Small intestine (tissue), 7 donors: Measurements from ENCODE around the gene KLC1. TPM values are rescaled to one million over a fixed set of nuclear protein-coding genes. Genes with fewer than 3 reads are reported as not detected.

Experiments used
- DNase-seq, 2 donors: peaks; one replicate each; pipeline versions ENCODE4 v3.0.0 to v3.0.0-alpha.2; 2013
- FAIRE-seq: peaks from 2 replicates; lab custom pipeline; 2012; peaks lifted over from hg19 to GRCh38; lab: Jason Lieb, UNC
- H3K27ac ChIP-seq, 3 donors: one replicate each; pipeline ENCODE4 v1.5.1; 2013; ENCODE audit warnings: low read length in 2 of 3, mild to moderate bottlenecking in 2 of 3, control low read depth in 1 of 3, inconsistent platforms in 1 of 3, low read depth in 1 of 3, moderate library complexity in 1 of 3
- H3K27me3 ChIP-seq, 3 donors: one replicate each; pipeline ENCODE4 v1.6.1; 2013; ENCODE audit warnings: low read length in 3 of 3, inconsistent platforms in 1 of 3; ENCODE audit not compliant: control insufficient read depth in 3 of 3, insufficient read depth in 3 of 3
- H3K36me3 ChIP-seq, 3 donors: one replicate each; pipeline ENCODE4 v1.6.1; 2013; ENCODE audit warnings: low read length in 3 of 3, inconsistent platforms in 1 of 3, low read depth in 1 of 3, mild to moderate bottlenecking in 1 of 3, moderate library complexity in 1 of 3; ENCODE audit not compliant: control insufficient read depth in 3 of 3, insufficient read depth in 2 of 3
- H3K4me1 ChIP-seq, 3 donors: one replicate each; pipeline ENCODE4 v1.6.1; 2013; ENCODE audit warnings: low read length in 2 of 3, inconsistent platforms in 1 of 3, low read depth in 1 of 3, mild to moderate bottlenecking in 1 of 3, moderate library complexity in 1 of 3; ENCODE audit not compliant: control insufficient read depth in 3 of 3, insufficient read depth in 2 of 3
- H3K4me3 ChIP-seq, 3 donors: one replicate each; pipeline ENCODE4 v1.5.1; 2013; ENCODE audit warnings: low read length in 3 of 3, control low read depth in 1 of 3, inconsistent platforms in 1 of 3, low read depth in 1 of 3, mild to moderate bottlenecking in 1 of 3, moderate library complexity in 1 of 3
- H3K9me3 ChIP-seq, 2 donors: one replicate each; pipeline ENCODE4 v1.6.1; 2013; ENCODE audit warnings: low read depth in 1 of 2, low read length in 1 of 2; ENCODE audit not compliant: control insufficient read depth in 2 of 2, insufficient read depth in 1 of 2
- whole genome bisulfite sequencing, 3 donors: extraction: QIAGEN DNeasy Blood & Tissue Kit; methylation state at CpG; one replicate each; pipeline ENCODE4 v1.1.7; 2013; 5-methylcytosine and 5-hydroxymethylcytosine counted together
- polyA plus RNA-seq, 4 donors: library from polyadenylated mRNA; stranded (reverse) in 3 of 4; unstranded in 1 of 4; fragments of 200-250 nt in 3 of 4; fragments of 120-200 nt in 1 of 4; gene quantifications; one replicate each; pipeline versions ENCODE4 v1.2.1 to v1.2.3, GENCODE V29; 2013
- donor health status: healthy with polysubstance abuse.
- donor health status: control.
- donor health status: control.
- donor health status: Bipolar disorder and iron deficiency.
- donor health status: healthy.

Gene KLC1
- polyA plus RNA-seq, 4 donors, result 45.9 to 74.4 (median 67.4) TPM

DNA sequence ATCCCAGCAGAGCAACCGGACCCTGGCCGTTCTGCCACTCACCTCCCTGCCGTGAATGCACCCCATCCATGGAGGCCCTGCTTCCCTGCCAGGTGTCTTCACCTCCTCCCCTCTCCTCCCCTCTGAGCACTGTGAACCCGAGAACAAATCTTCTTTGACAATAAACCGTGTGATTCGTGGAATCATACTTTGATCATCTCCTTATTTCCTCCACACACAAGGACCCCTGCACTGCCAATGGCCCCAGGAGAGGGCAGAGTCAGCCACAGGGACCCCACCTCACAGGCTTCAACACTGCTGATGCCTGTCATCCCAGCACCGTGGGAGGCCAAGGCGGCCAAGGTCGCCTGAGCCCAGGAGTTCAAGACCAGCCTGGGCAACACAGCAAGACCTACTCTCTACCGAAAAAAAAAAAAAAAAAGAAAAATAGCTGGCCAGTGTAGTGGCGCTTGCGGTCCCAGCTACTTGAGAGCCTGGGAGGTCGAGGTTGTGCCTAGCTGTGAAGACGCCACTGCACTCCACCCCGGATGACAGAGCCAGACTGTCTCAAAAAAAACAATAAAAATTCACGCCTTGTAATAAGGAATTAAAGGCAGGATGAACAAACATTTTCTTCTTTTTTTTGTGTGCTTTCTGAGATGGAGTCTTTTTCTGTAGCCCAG, 85.2 kb downstream of the KLC1 start:
- H3K4me1 ChIP-seq, result peaks cover 0 to 19% (median 5%) of the 10 kb centered on the region in 3 donors
- H3K36me3 ChIP-seq, result peaks cover 0 to 31% (median 0%) of the 10 kb centered on the region in 3 donors
- H3K27me3 ChIP-seq, result no peaks in the 10 kb centered on the region
- no peak overlapping the region for H3K27ac ChIP-seq
- no peak for FAIRE-seq
- no peak for DNase-seq
- peak overlapping the region in 1 of 3 donors; percentile 30 for H3K4me3 ChIP-seq
- WGBS, 3 donors, result 61 to 69% (median 68%) methylated on average over 16 of the region's 16 CpGs
- H3K9me3 ChIP-seq, result no peaks in the 10 kb centered on the region

DNA sequence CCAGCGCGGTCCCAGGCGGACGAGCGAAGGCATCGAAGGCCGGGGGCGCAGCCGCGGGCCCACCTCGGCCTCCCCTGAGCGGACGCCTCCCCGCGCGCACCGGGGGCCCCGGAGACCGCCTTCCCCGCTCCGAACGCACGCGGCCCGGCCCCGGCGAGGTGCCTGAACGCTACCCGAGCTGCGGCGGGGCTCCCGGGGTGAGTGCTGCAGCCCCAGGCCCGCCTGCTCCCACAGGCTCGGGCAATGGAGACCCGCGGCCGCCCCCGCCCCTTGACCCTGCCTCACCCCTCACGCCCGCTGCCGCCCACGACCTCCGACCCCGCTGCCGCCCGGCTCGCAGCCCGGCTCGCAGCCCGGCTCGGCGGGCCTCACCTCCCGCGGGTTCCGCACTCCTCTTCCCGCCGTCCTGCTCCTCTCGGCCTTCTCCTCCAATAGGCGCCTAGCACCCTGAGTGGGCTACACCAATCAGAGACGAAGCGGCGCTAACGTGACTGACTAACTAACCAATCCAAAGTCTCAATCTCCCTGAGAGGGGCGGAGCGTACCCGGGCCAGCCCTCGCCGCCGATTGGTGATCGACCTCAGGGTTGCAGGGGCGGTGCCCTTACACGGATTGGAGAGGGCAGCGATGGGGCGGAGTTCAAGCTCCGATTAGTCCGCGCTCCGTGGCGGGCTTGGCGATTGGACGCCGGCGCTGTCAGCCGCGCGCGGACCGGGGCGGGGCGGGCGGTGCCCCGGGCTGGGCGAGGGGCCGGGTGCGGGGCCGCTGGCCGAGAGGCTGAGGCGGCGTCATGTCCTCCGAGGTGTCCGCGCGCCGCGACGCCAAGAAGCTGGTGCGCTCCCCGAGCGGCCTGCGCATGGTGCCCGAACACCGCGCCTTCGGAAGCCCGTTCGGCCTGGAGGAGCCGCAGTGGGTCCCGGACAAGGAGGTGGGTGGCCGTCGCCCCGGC, 86.3 kb downstream of the KLC1 start, which contains the start of the genes XRCC3 and ZFYVE21:
Gene XRCC3, minus strand, starts transcription at position 400 of the 949 bp plus-strand sequence. CDS start 4,364 bp downstream, outside the sequence.
Gene ZFYVE21, plus strand, starts transcription at position 759 of the 949 bp plus-strand sequence. Its CDS starts 32 bp downstream, at position 791.
- FAIRE-seq, result peak; percentile 84
- Histone ChIP-seq H3K4me1 (peaks cover 0 to 19% (median 5%) of the 10 kb centered on the region in 3 donors), H3K27ac (peak within 1 kb of the TSS; percentile 74 to 85 (median 82)), H3K36me3 (peaks cover 0 to 27% (median 0%) of the 10 kb centered on the region in 3 donors), H3K27me3 (no peaks in the 10 kb centered on the region), H3K4me3 (peak within 1 kb of the TSS; percentile 58 to 92 (median 69)), H3K9me3 (no peaks in the 10 kb centered on the region)
- 1% methylated on average over 84 to 121 of the region's 121 CpGs for WGBS, 3 donors
- DNase-seq, result peak; percentile 100

DNA sequence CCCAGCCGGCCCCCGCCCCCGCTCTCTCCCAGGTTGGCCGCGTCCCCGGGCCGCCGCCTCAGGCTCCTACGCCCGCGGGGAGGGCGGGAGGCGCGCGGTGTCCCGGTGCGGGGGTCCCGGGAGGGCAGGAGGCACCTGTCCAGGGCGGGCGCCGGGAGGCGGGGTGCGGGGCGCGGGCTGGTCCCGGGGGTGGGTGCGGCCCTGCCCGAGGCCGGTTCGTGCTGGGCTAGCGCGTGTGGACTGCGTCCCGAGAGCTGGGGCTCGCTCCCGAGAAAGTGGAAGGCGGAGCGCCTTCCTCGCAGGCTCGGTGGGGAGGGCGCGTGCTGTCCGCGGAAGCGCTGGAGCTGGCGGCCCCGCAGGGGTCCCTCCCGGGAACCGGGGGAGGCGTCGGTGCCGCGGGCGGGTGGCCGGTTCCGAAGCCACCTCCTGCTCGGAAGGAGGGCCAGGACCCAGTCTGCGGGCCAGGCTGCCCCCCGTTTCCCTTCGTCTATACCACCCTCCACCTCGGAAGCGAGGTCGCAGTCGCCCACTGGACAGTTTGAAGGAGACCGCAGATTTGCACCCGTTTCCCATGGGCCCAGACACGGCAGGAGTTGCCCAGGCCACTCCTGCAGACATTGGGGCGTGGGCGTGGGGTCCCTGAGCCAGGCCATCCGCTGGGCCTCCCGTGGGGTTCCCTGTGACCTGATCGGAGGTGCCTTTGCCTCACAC, 87.2 kb downstream of the KLC1 start:
- Histone ChIP-seq H3K4me3 (peak overlapping the region; percentile 58 to 92 (median 69)), H3K36me3 (peaks cover 0 to 31% (median 0%) of the 10 kb centered on the region in 3 donors), H3K4me1 (peaks cover 0 to 16% (median 5%) of the 10 kb centered on the region in 3 donors), H3K27ac (peak overlapping the region in 1 of 3 donors; percentile 82), H3K27me3 (no peaks in the 10 kb centered on the region), H3K9me3 (no peaks in the 10 kb centered on the region)
- FAIRE-seq (no peak), DNase-seq (peak; percentile 51 to 68)
- 1 to 3% (median 2%) methylated on average over 42 to 72 of the region's 72 CpGs for WGBS, 3 donors

DNA sequence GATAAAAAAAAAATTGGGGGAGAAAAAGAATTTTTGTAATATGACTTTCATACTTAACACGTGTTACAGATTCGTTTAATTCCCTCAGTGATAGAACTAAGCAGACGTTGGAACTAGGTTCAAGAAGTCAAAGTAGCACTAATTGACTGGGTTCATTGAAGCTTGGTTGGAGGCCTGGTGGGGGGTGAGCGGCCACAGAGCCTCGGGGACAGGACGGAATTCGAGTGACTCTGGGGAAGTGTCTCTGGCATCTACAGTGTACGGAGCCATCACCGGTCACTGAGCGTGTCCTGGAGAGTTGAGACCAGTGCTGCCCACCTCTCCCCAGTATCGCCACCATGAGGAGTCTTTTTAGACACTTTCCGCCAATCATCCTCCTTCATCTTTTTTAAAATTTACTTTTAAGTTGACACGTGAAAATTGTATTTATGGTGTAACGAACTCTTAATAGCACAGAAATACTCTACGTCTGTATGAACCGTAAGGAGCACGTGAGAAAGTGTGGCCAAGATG, 87.9 kb downstream of the KLC1 start:
- Histone ChIP-seq H3K27me3 (no peaks in the 10 kb centered on the region), H3K27ac (no peak overlapping the region), H3K4me3 (peak overlapping the region in 2 of 3 donors; percentile 58 to 92), H3K36me3 (peaks cover 0 to 38% (median 0%) of the 10 kb centered on the region in 3 donors), H3K4me1 (peaks cover 0 to 13% (median 5%) of the 10 kb centered on the region in 3 donors), H3K9me3 (no peaks in the 10 kb centered on the region)
- DNase-seq (peak in 1 of 2 donors; percentile 20), FAIRE-seq (no peak)
- 75 to 81% (median 75%) methylated on average over 17 of the region's 17 CpGs for WGBS, 3 donors

DNA sequence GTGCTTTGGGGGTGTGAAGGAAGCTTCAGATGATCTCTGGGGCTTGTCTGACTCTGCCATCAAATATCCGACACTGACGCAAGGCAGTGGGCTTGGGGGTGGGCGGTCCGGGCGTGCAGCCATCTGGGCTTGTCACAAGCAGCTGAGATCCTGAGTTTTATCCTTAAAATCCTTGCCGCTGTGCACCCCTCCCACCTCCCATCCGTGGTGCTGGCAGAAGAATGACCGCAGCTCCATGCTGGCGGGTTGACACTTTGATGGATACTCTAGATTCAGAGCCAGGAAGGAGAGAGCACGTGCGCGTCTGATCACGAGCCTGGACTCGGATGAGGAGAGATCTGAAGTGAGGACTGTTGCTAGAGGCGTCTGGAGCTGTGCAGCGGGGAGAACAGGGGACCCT, 89.6 kb downstream of the KLC1 start:
- Histone ChIP-seq H3K4me1 (peaks cover 0 to 14% (median 5%) of the 10 kb centered on the region in 3 donors), H3K27ac (no peak overlapping the region), H3K4me3 (no peak overlapping the region), H3K9me3 (no peaks in the 10 kb centered on the region), H3K27me3 (no peaks in the 10 kb centered on the region), H3K36me3 (peaks cover 0 to 39% (median 0%) of the 10 kb centered on the region in 3 donors)
- DNase-seq (no peak), FAIRE-seq (no peak)
- WGBS, 3 donors, result 66 to 88% (median 88%) methylated on average over 16 of the region's 16 CpGs

DNA sequence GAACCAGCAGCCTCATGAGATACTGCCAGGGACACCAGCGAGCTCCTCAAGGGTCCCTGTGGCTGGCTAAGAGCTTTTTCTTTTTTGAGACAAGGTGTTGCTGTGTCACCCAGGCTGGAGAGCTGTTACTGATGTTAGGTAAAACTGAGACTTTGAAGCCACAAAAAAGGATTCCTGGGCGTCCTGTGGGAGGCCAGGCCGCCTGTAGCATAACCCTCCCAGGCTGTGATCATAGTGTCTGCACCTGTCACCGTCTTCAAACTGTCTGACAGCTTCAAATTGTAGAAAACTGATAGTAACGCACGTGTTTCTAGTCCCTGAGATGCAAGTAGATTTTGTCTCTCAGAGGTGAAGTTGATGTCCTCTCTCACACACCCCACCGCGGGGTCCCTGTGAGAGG, 90.7 kb downstream of the KLC1 start:
- H3K4me3 ChIP-seq, result no peak overlapping the region
- H3K4me1 ChIP-seq, result peaks cover 0 to 16% (median 0%) of the 10 kb centered on the region in 3 donors
- 71 to 76% (median 76%) methylated on average over 8 of the region's 8 CpGs for WGBS, 3 donors
- H3K9me3 ChIP-seq, result no peaks in the 10 kb centered on the region
- no peak overlapping the region for H3K27ac ChIP-seq
- FAIRE-seq (no peak), DNase-seq (no peak)
- peaks cover 0 to 49% (median 0%) of the 10 kb centered on the region in 3 donors for H3K36me3 ChIP-seq
- no peaks in the 10 kb centered on the region for H3K27me3 ChIP-seq

DNA sequence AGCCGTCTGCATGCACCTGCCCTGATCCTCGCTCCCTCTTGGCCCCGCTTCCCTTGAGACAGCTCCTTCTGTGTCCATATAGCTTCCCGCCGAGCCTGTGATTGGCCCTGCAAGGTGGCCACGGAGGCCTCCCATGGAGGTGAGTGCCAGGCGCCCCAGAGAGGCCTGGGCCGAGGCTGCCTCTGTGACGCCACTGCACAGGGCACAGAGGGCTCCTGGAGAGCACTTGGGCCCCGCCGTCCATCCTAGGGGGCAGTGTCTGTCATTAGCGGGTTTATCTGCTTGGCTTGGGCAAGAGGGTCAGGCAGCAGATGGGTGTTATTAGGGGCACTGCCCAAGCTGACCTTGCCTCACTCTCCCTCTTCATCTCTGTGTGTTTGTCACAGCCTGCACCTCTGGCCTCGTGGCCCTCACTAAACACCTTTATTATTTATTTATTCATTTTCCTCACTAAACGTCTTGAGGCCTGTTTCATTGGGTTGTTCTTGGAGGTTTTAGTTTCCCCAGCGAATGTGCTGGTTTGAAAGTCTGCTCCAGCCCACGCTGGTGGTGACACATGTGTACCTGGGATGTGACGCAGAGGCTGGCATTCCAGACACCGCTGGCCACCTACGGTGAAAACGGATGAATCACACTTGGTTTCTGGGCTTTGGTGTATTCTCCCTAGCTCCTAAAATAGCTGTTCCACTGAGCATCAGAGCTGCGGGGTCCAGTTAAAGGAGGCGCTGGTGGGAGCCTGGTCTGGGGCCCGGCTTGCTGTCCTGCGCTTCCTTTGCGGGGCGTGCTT, 92.5 kb downstream of the KLC1 start:
- H3K4me1 ChIP-seq, result peaks cover 0 to 14% (median 0%) of the 10 kb centered on the region in 3 donors
- 89 to 92% (median 90%) methylated on average over 26 of the region's 26 CpGs for WGBS, 3 donors
- H3K27ac ChIP-seq, result no peak overlapping the region
- H3K4me3 ChIP-seq, result no peak overlapping the region
- H3K27me3 ChIP-seq, result no peaks in the 10 kb centered on the region
- no peaks in the 10 kb centered on the region for H3K9me3 ChIP-seq
- FAIRE-seq, result no peak
- DNase-seq, result no peak
- peaks cover 0 to 66% (median 0%) of the 10 kb centered on the region in 3 donors for H3K36me3 ChIP-seq
